AG04449 (cell line): ENCODE results near the gene TSPAN18.

ENCODE experiments used
- CTCF ChIA-PET: fragments of 350-600 bp; formaldehyde crosslinking; extraction: SDS; loops from one replicate; lab custom pipeline; 2021; ENCODE audit warnings: antibody characterized with exemption; lab: Yijun Ruan, JAX
- POLR2A ChIA-PET: fragments of 400-600, 350-600 bp; formaldehyde crosslinking; extraction: SDS; loops from one replicate; lab custom pipeline; 2020; ENCODE audit warnings: antibody characterized with exemption, inconsistent platforms; lab: Yijun Ruan, JAX
- DNase-seq: peaks from one replicate; pipeline ENCODE4 v3.0.0-alpha.2; 2010; ENCODE audit warnings: low read depth, low spot score
- H3K4me3 ChIP-seq: 2 replicates; pipeline ENCODE4 v1.5.1; 2011; ENCODE audit warnings: low read depth, mild to moderate bottlenecking, control low read depth, low read length
- TF ChIP-seq, protein P1 (sequence below): IDR thresholded peaks from one replicate; pipeline ENCODE4 v1.5.1; 2011; ENCODE audit warnings: mild to moderate bottlenecking, moderate library complexity, low read length, control low read depth, inconsistent platforms; ENCODE audit not compliant: insufficient read depth; ENCODE audit errors: missing control alignments

The TSPAN18 gene

DNA sequence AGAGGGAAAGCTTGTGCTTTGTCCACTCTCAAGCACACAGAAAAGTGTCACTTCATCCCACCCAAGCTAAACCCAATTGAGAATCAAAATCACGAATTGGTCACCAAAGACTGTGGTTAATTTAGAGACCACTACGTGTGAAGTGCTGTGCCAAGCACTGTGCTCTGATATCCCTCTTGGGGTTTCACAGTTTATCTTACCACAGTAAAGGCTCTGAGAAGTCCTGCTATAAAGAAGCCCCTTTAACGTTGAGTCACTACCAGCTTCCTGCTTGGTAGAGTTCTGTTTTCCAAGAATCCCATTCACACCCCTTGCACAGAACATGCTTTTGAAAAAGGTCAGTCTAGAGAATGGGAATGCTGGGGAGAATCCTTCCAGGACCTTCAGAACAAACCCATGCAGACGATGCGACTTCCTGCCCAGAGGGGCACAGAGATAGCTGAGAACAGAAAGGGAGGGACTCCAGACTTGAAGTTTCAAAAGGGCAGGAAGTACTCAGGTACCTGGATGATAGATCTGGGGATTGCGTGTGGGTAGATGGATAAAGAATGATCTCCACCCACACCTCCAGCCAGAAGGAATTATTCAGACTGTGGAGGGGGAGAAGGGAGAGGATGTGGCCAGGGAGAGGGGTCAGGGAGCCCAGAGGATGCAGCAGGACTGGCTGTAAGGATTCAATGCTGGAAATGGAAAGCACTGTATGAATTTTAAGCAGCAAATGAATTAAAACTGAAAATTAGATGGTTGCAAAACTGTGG is 18.1 kb upstream of the TSPAN18 start:
- no peak for DNase-seq
- H3K4me3 ChIP-seq: no peak overlapping the region
- POLR2A ChIA-PET: no interaction called here
- CTCF ChIA-PET: interaction anchor here (0.7 to 2.1 kb wide), 2 partner anchors 17 to 202 kb away, joined by 4 to 5 read pairs; no protein-coding TSS in a partner anchor
- TF ChIP-seq, protein P1, sequence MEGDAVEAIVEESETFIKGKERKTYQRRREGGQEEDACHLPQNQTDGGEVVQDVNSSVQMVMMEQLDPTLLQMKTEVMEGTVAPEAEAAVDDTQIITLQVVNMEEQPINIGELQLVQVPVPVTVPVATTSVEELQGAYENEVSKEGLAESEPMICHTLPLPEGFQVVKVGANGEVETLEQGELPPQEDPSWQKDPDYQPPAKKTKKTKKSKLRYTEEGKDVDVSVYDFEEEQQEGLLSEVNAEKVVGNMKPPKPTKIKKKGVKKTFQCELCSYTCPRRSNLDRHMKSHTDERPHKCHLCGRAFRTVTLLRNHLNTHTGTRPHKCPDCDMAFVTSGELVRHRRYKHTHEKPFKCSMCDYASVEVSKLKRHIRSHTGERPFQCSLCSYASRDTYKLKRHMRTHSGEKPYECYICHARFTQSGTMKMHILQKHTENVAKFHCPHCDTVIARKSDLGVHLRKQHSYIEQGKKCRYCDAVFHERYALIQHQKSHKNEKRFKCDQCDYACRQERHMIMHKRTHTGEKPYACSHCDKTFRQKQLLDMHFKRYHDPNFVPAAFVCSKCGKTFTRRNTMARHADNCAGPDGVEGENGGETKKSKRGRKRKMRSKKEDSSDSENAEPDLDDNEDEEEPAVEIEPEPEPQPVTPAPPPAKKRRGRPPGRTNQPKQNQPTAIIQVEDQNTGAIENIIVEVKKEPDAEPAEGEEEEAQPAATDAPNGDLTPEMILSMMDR: no peak

DNA sequence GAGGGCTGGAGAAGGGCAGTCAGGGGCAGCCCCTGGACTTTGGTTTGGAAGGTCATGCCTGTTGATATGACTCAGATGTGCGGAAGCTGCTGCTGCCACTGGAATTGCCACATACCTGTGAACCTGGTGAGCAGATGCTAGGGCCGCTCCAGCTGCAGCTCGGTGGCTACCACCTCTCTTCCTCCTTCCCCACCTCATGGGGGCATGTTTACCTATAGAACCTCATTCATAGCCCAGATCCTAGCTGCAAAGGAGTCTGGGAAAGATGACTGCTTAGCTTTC is 17.5 kb upstream of the TSPAN18 start:
- H3K4me3 ChIP-seq: no peak overlapping the region
- TF ChIP-seq, protein P1: no peak
- ChIA-PET POLR2A (no interaction called here), CTCF (interaction anchor here (2.1 kb wide), 1 partner anchor 16 kb away, joined by 5 read pairs; no protein-coding TSS in a partner anchor)
- no peak for DNase-seq

DNA sequence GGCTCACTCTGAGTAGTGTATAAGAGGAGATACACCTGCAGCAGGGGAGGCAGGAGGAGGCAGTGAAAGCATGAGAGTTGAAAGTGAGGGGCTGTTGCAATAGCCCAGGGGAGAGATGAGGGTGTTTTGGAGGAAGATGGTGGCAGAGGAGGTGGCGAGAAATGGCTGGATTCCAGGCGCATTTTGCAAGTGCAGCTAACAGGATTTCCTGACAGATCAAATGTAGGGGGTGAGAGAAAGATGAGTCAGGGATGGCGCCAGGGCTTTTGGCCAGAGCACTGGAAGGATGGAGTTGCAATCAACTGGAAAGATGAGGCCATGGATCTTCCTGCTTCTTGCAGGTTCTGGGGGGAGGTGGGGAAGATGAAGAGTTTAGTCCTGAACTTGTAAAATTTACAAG is 16.8 kb upstream of the TSPAN18 start:
- H3K4me3 ChIP-seq: no peak overlapping the region
- no peak for DNase-seq
- POLR2A ChIA-PET: no interaction called here
- CTCF ChIA-PET: interaction anchor here (2.1 kb wide), 1 partner anchor 15 kb away, joined by 5 read pairs; no protein-coding TSS in a partner anchor
- TF ChIP-seq, protein P1: no peak

DNA sequence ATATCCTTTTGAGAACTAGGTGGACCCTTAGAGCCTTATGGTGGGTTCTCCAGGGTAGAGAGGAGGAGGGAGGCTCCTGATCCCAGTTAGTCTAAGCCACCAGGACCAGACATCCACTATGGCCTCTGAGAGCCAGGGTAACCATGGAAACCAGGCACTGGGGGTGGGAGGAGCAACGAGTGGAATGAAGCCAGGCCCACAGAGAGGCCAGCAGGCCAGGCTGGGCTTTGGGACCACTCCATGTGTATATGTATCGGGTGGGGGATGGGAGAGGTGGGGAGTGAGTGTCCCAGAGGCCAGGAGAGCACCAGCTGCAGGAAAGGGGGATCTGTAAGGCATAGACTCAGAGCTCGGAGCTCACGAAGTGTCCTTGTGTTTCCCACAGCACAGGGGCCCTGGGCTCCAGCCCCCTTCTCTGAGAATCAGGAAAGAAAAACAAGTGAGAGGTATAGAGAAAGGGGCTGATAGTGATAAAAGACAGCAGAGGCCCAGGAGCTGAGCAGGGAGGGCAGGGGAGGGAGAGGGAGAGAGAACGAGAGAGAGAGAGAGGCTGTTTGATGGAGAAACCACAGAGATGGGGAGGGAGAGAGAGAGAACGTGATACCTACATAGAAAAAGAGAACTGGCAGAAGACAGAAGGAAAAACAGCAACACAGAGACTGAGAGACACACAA is 15.5 kb upstream of the TSPAN18 start:
- no peak overlapping the region for H3K4me3 ChIP-seq
- TF ChIP-seq, protein P1: no peak
- POLR2A ChIA-PET: no interaction called here
- CTCF ChIA-PET: no interaction called here
- no peak for DNase-seq

DNA sequence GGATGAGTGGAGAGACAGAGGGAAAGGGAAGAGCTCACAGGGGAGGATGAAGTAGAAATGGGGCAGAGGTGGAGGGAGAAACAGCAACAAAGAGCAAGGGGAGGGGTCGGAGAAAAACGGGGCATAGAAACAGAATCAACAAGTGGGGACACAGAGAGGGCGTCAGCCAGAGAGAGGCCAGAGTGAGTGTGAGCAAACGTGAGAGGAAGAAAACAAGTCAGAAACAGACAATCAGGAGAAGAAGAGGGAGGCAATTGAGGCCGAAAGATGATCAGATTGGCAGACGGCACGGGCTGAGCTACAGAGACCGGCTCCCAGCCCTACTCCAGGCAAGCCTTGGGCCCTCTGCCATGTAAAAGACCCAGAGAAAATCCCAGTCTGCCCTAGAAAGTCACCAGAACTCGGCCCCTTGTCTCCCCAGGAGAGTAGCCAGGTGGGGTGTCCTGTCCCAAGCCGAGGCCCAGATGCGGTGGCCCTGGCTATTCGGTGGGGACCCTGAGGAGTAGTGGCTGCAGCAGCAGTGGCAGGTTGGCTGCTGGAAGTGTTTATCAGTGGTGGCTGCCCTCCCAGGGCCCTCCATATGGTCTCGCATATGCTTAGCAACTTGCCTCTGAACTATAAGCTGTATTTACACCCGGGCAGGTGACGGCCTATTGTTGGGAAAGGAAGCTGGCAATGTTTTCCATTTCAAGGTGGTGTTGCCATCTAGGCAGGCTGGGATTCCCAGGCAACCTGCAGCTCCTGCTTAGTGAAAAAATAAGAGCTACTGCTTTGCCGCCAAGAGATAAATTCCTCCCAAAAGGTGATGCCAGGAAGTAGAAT is 14.8 kb upstream of the TSPAN18 start:
- no peak for DNase-seq
- ChIA-PET CTCF (interaction anchor here (1.3 to 1.4 kb wide), 2 partner anchors 10 to 199 kb away, joined by 5 read pairs; no protein-coding TSS in a partner anchor), POLR2A (no interaction called here)
- no peak overlapping the region for H3K4me3 ChIP-seq
- TF ChIP-seq, protein P1: no peak
